ENCODE results near the gene FOXL3.
"Not testable (repeated sequence)": the region's sequence is repeated elsewhere in the genome, so short reads cannot be mapped to it uniquely, and the experiment has no call there.

FOXL3 gene

GRCh38 chr7:289756-290553 is at the start of gene FOXL3:
Gene FOXL3 (plus strand): TSS chr7:290170. CDS start chr7:290170, 0 bp downstream.
- no peak for DNase-seq

- no peak for DNase-seq
These were observed 49.0 kb upstream of the FOXL3 start for GRCh38 chr7:240887-241421.

- DNase-seq = no peak
These were observed 48.5 kb upstream of the FOXL3 start for GRCh38 chr7:241513-241912.

- DNase-seq = not testable (repeated sequence)
These were observed 47.0 kb upstream of the FOXL3 start for GRCh38 chr7:242826-243579.

- DNase-seq = not testable (repeated sequence)
These were observed 46.4 kb upstream of the FOXL3 start for GRCh38 chr7:243580-243978.

- DNase-seq = no peak
These were observed 45.0 kb upstream of the FOXL3 start for GRCh38 chr7:244974-245373.

GRCh38 chr7:245574-246295 is 44.2 kb upstream of the FOXL3 start:
- DNase-seq = no peak

- DNase-seq = no peak
These were observed 43.5 kb upstream of the FOXL3 start for GRCh38 chr7:246451-246850.

- no peak for DNase-seq
These were observed 42.8 kb upstream of the FOXL3 start for GRCh38 chr7:247181-247580.

GRCh38 chr7:247636-248035 is 42.3 kb upstream of the FOXL3 start:
- DNase-seq = no peak

- no peak for DNase-seq
These were observed 41.1 kb upstream of the FOXL3 start for GRCh38 chr7:248732-249435.

- DNase-seq = no peak
These were observed 40.0 kb upstream of the FOXL3 start for GRCh38 chr7:249989-250388.

GRCh38 chr7:250523-250922 is 39.4 kb upstream of the FOXL3 start:
- no peak for DNase-seq

- no peak for DNase-seq
These were observed 39.0 kb upstream of the FOXL3 start for GRCh38 chr7:251005-251404.

GRCh38 chr7:251446-252175 is 38.4 kb upstream of the FOXL3 start:
- DNase-seq = no peak

GRCh38 chr7:252216-252965 is 37.6 kb upstream of the FOXL3 start:
- DNase-seq = no peak

GRCh38 chr7:252981-253380 is 37.0 kb upstream of the FOXL3 start:
- no peak for DNase-seq

GRCh38 chr7:253581-254336 is 36.2 kb upstream of the FOXL3 start:
- DNase-seq = no peak

GRCh38 chr7:254337-255037 is 35.5 kb upstream of the FOXL3 start:
- no peak for DNase-seq

- DNase-seq = no peak
These were observed 34.9 kb upstream of the FOXL3 start for GRCh38 chr7:255038-255435.
